ENCODE measurements around the gene RNF214. TPM values are rescaled to one million over a fixed set of nuclear protein-coding genes. Genes with fewer than 3 reads are reported as not detected.
"Not testable (repeated sequence)": the region's sequence is repeated elsewhere in the genome, so short reads cannot be mapped to it uniquely, and the experiment has no call there.

The RNF214 gene
- total RNA-seq, 1 experiment from 2014 or later, result 28.1 TPM

DNA sequence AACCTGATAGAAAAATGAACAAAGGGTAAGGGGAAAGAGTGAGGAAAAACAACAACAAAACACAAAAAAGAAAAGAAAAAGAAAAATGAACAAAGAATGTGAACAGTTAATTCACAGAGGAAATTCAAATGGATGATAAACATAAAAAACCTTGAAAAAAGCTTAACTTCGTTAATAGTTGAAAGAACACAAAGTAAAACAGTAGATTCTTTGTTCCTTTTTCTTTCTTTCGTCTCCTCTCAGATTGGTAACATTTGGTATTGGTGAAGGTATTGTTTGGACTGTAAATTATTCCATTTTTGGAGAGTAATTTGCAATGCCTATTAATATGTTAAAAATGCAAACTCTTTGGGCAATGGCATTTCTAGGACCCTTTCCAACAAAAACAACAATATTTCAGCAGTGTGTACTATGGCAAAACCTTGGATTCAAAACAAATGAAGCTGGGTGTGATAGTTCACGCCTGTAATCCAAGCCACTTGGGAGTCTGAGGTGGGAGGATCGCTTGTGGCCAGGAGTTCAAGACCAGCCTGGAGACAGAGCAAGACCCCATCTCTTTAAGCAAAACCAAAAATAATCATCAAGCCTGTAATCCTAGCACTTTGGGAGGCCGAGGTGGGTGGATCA, 86.9 kb downstream of the RNF214 start:
- Histone ChIP-seq H3K9me2 (ENCODE audit: insufficient read depth) (no peaks in the 10 kb centered on the region), H3K27me3 (ENCODE audit: insufficient read depth, low read depth) (no peaks in the 10 kb centered on the region), H3K27ac (no peak overlapping the region), H3K9me3 (ENCODE audit: insufficient read depth, low read depth) (no peaks in the 10 kb centered on the region), H3F3A (ENCODE audit: insufficient read depth, low read depth) (no peaks in the 10 kb centered on the region), H3K36me3 (ENCODE audit: low read depth) (no peaks in the 10 kb centered on the region), H3K4me3 (no peak overlapping the region), H4K20me1 (ENCODE audit: insufficient read depth) (no peaks in the 10 kb centered on the region), H3K4me2 (no peak overlapping the region), H3K79me2 (ENCODE audit: low read depth) (no peaks in the 10 kb centered on the region), H2AFZ (no peak overlapping the region), H3K4me1 (replicated peaks; ENCODE audit: insufficient read depth) (0 out of 2 replicates have a peak, but pooled peaks cover 6% of the 10 kb centered on the region)
- DNase-seq, result no peak
- TF ChIP-seq, protein P1, sequence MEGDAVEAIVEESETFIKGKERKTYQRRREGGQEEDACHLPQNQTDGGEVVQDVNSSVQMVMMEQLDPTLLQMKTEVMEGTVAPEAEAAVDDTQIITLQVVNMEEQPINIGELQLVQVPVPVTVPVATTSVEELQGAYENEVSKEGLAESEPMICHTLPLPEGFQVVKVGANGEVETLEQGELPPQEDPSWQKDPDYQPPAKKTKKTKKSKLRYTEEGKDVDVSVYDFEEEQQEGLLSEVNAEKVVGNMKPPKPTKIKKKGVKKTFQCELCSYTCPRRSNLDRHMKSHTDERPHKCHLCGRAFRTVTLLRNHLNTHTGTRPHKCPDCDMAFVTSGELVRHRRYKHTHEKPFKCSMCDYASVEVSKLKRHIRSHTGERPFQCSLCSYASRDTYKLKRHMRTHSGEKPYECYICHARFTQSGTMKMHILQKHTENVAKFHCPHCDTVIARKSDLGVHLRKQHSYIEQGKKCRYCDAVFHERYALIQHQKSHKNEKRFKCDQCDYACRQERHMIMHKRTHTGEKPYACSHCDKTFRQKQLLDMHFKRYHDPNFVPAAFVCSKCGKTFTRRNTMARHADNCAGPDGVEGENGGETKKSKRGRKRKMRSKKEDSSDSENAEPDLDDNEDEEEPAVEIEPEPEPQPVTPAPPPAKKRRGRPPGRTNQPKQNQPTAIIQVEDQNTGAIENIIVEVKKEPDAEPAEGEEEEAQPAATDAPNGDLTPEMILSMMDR (conservative IDR thresholded peaks at IDR 0.05), result no peak
- TF ChIP-seq EZH2 (IDR thresholded peaks at IDR 0.05; ENCODE audit: low read depth), result no peak
- ChIA-PET POLR2A (ENCODE audit: unreplicated experiment) (no interaction called here), CTCF (interaction anchor here (0.6 kb wide), 1 partner anchor 81 kb away, joined by 10 read pairs; no protein-coding TSS in a partner anchor)
- intact Hi-C loops (cut with micrococcal nuclease; ENCODE audit: unreplicated experiment), result no loop called here
- BruUV-seq (replicated peaks), result no TSS peak

DNA sequence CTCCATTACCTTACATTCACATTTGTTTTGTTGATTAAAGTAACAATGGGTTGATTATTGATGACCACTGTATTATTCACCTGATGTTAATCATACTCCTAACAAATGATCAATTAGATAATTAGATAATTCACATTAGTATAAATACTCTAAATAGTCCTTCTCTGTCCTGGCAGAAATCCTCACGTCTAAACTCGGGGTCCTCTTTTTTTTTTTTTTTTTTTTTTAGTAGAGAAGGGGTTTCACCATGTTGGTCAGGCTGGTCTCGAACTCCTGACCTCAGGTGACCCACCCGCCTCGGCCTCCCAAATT, 94.7 kb downstream of the RNF214 start:
- peak overlapping the region; percentile 66 for H2AFZ ChIP-seq
- POLR2A ChIA-PET (ENCODE audit: unreplicated experiment), result interaction anchor here (0.7 kb wide), 2 partner anchors 18 to 106 kb away, joined by 5 read pairs; no protein-coding TSS in a partner anchor

DNA sequence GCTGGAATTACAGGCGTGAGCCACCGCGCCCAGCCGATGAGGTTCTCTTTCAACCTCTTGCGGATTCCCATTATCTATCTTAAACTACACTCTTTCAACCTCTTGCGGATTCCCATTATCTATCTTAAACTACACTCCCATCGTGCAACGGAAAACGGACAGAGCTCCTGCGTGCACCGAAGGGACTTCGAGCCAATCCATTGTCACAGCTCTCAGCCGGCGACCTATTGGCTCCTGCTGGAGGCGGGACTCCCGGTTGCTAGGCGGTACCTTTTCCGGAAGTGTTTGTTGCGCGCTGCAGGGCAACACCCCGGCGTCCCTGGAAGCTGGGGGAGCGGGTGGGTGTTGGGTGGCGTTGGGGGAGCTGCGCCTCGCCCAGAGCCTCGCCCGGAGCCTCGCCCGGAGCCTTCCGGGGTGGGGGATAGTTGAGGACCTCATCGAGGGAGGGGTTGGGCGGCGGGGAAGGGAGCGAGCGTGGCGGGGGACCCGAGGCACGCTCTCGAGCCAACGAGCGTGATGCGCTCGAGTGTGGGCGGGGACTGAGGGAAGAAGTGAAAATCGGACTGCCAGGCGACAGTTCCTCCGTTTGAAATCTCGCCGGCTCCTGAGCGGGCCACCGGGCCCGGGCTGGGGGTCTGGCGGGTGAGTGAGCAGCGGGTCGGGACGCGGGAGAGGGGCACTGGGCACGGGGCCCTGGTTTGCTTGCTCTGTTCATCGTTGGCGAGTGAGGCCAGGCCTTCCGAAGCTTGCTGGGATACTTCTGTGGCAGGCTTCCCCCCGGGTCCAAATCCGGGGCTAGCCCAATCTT, 95.3 kb downstream of the RNF214 start, which contains the start of gene CEP164:
Gene CEP164 (plus strand): TSS at position 288 of the 808 bp plus-strand sequence. CDS start 10,733 bp downstream, outside the sequence.
- intact Hi-C loops (cut with micrococcal nuclease; ENCODE audit: unreplicated experiment), result loop anchor here (2.0 kb wide), 1 partner anchor 95 kb away; the partner anchor contains the start of genes PCSK7 and RNF214
- no TSS peak for BruUV-seq (replicated peaks)
- TF ChIP-seq, protein P1 (conservative IDR thresholded peaks at IDR 0.05), result no peak
- TF ChIP-seq EZH2 (IDR thresholded peaks at IDR 0.05; ENCODE audit: low read depth), result no peak
- ChIA-PET CTCF (no interaction called here), POLR2A (ENCODE audit: unreplicated experiment) (interaction anchor here (0.7 kb wide), 2 partner anchors 19 to 106 kb away, joined by 5 read pairs; no protein-coding TSS in a partner anchor)
- no peaks in the 10 kb centered on the region for H3K27me3 ChIP-seq (ENCODE audit: insufficient read depth, low read depth)
- H3K9me2 ChIP-seq (ENCODE audit: insufficient read depth), result no peaks in the 10 kb centered on the region
- H3K4me2 ChIP-seq, result peak within 1 kb of the TSS; percentile 89
- H3K4me3 ChIP-seq, result peak within 1 kb of the TSS; percentile 75
- H3K79me2 ChIP-seq (ENCODE audit: low read depth), result 0 out of 2 replicates have a peak, but pooled peaks cover 8% of the 10 kb centered on the region
- H3K27ac ChIP-seq, result peak within 1 kb of the TSS; percentile 44
- peak within 1 kb of the TSS; percentile 91 for H2AFZ ChIP-seq
- no peaks in the 10 kb centered on the region for H3K9me3 ChIP-seq (ENCODE audit: insufficient read depth, low read depth)
- no peaks in the 10 kb centered on the region for H3K36me3 ChIP-seq (ENCODE audit: low read depth)
- peaks cover 13% of the 10 kb centered on the region for H3F3A ChIP-seq (ENCODE audit: insufficient read depth, low read depth)
- H4K20me1 ChIP-seq (ENCODE audit: insufficient read depth), result 0 out of 2 replicates have a peak, but pooled peaks cover 6% of the 10 kb centered on the region
- peak; percentile 92 to 95 for DNase-seq
- peaks cover 13% of the 10 kb centered on the region for H3K4me1 ChIP-seq (replicated peaks; ENCODE audit: insufficient read depth)

More for the DNA sequence above, 94.7 kb downstream of the RNF214 start:
- H3K9me2 ChIP-seq (ENCODE audit: insufficient read depth); DNase-seq; intact Hi-C loops (cut with micrococcal nuclease; ENCODE audit: unreplicated experiment); H4K20me1 ChIP-seq (ENCODE audit: insufficient read depth); CTCF ChIA-PET; H3K9me3 ChIP-seq (ENCODE audit: insufficient read depth, low read depth); H3K36me3 ChIP-seq (ENCODE audit: low read depth); H3K79me2 ChIP-seq (ENCODE audit: low read depth); H3K27ac ChIP-seq; H3K27me3 ChIP-seq (ENCODE audit: insufficient read depth, low read depth): not testable (repeated sequence)
- TSS peak; percentile 47 for BruUV-seq (replicated peaks)
- Histone ChIP-seq H3K4me3 (peak overlapping the region; percentile 75), H3K4me2 (peak overlapping the region; percentile 89), H3K4me1 (replicated peaks; ENCODE audit: insufficient read depth) (peaks cover 13% of the 10 kb centered on the region), H3F3A (ENCODE audit: insufficient read depth, low read depth) (peaks cover 13% of the 10 kb centered on the region)
